GM03348 (cell line): ENCODE measurements around the gene SPOP.

Experiments used
- DNase-seq: peaks from one replicate; pipeline ENCODE4 v3.0.0; 2012; ENCODE audit warnings: low spot score

SPOP gene

GRCh38 chr17:49549691-49550678 is 127.9 kb downstream of the SPOP start:
- no peak for DNase-seq

- no peak for DNase-seq
Measured at GRCh38 chr17:49549311-49549605, 128.6 kb downstream of the SPOP start.
